ENCODE data around the gene PGLYRP4.
"Not testable (repeated sequence)": the region's sequence is repeated elsewhere in the genome, so short reads cannot be mapped to it uniquely, and the experiment has no call there.

The PGLYRP4 gene

GRCh38 chr1:153343040-153343681 lies 5.5 kb downstream of the PGLYRP4 start:
- ATAC-seq (no peak), DNase-seq (no peak)
- no peaks in the 10 kb centered on the region for H3K9me3 Mint-ChIP-seq
- no peak overlapping the region for H3K4me3 Mint-ChIP-seq
- peaks cover 15% of the 10 kb centered on the region for H3K27me3 Mint-ChIP-seq
- peak overlapping the region; percentile 17 for H3K27ac Mint-ChIP-seq
- peaks cover 35% of the 10 kb centered on the region for H3K4me1 Mint-ChIP-seq
- no peaks in the 10 kb centered on the region for H3K36me3 Mint-ChIP-seq (ENCODE audit: low read depth)

GRCh38 chr1:153342178-153342577 lies 6.5 kb downstream of the PGLYRP4 start:
- peaks cover 9% of the 10 kb centered on the region for H3K27me3 Mint-ChIP-seq
- no peak overlapping the region for H3K27ac Mint-ChIP-seq
- no peaks in the 10 kb centered on the region for H3K9me3 Mint-ChIP-seq
- ATAC-seq = no peak
- no peak for DNase-seq
- H3K4me1 Mint-ChIP-seq = peaks cover 35% of the 10 kb centered on the region
- no peak overlapping the region for H3K4me3 Mint-ChIP-seq
- H3K36me3 Mint-ChIP-seq (ENCODE audit: low read depth) = no peaks in the 10 kb centered on the region

DNA sequence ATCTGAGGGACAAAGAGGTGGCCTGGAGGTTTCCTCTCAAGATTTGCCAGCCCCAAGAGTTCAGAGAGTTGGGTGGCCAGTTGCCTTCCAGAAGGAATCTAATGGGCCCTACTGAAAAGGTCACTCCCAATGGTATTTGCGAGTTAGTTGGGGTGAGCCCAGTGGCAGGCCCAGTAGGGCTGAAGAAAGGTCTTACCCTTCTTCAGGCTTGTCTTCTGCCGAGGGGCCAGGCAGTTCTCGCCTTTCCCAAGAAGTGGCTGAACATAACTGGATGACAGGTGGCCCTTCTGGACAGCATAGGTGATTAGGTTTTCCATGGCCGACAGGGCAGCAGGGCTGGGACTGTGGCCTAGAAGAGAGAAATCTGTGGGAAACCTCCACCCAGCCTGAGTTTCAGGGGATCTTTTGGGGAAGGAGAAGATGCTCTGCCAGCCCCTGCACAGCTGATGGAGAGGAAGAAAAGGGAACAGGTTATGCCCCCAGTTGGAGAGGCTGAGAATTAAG lies 7.2 kb downstream of the PGLYRP4 start:
- no peak overlapping the region for H3K27ac Mint-ChIP-seq
- no peak for ATAC-seq
- no peak overlapping the region for H3K4me3 Mint-ChIP-seq
- peaks cover 9% of the 10 kb centered on the region for H3K27me3 Mint-ChIP-seq
- no peaks in the 10 kb centered on the region for H3K36me3 Mint-ChIP-seq (ENCODE audit: low read depth)
- H3K4me1 Mint-ChIP-seq = peaks cover 32% of the 10 kb centered on the region
- no peaks in the 10 kb centered on the region for H3K9me3 Mint-ChIP-seq
- DNase-seq = no peak

GRCh38 chr1:153340356-153340755 lies 8.3 kb downstream of the PGLYRP4 start:
- Mint-ChIP-seq H3K9me3 (no peaks in the 10 kb centered on the region), H3K4me3 (no peak overlapping the region), H3K4me1 (peaks cover 21% of the 10 kb centered on the region), H3K27ac (no peak overlapping the region), H3K36me3 (ENCODE audit: low read depth) (no peaks in the 10 kb centered on the region), H3K27me3 (peaks cover 9% of the 10 kb centered on the region)
- DNase-seq = no peak
- ATAC-seq = no peak

DNA sequence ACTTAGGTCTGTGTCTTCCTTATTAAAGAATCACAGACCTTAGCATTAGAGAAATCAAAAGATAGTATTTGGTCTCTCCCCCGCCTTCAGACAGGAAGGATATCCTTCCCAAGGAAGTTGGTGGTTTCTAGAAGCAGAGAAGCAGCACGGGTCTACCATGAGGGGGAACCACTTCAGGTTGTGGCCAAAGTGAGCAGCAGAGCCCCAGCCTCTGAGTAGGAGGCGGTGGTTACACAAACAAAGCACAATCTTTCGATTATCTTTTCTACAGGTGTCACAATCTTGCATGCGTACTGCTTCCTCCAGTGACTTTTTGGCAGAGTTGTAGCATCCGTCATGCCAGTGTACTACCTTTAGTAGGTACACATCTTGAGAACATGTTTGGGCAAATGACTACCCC lies 8.8 kb downstream of the PGLYRP4 start:
- no peak overlapping the region for H3K4me3 Mint-ChIP-seq
- H3K36me3 Mint-ChIP-seq (ENCODE audit: low read depth) = no peaks in the 10 kb centered on the region
- no peak for ATAC-seq
- peaks cover 16% of the 10 kb centered on the region for H3K4me1 Mint-ChIP-seq
- H3K9me3 Mint-ChIP-seq = no peaks in the 10 kb centered on the region
- no peak overlapping the region for H3K27ac Mint-ChIP-seq
- H3K27me3 Mint-ChIP-seq = peaks cover 9% of the 10 kb centered on the region
- no peak for DNase-seq

- Mint-ChIP-seq H3K4me3 (no peak overlapping the region), H3K36me3 (ENCODE audit: low read depth) (no peaks in the 10 kb centered on the region), H3K4me1 (peaks cover 10% of the 10 kb centered on the region), H3K27ac (no peak overlapping the region), H3K9me3 (no peaks in the 10 kb centered on the region), H3K27me3 (peaks cover 7% of the 10 kb centered on the region)
- no peak for ATAC-seq
- no peak for DNase-seq
Observed at GRCh38 chr1:153337980-153338853, 10.4 kb downstream of the PGLYRP4 start.

DNA sequence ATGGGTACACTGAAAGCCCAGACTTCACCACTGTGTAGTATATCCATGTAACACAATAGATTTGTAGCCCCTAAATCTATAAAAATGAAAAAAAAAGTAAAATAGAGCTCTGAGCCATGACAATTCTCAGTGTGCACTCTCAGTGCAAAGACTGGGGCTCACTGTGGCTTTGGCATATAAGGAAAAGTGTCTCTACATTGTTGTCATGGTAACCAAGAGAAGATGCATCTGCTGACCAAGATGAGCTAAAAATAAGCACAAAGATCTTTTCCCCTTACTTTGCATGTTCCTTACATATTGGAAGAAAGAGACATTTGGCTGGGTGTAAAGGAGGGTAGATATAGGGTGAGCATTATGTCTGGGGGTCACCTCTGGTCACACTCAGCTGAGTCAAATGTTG lies 12.0 kb downstream of the PGLYRP4 start:
- Mint-ChIP-seq H3K4me3 (no peak overlapping the region), H3K27ac (no peak overlapping the region), H3K36me3 (ENCODE audit: low read depth) (no peaks in the 10 kb centered on the region), H3K27me3 (peaks cover 2% of the 10 kb centered on the region), H3K4me1 (peaks cover 10% of the 10 kb centered on the region), H3K9me3 (peaks cover 6% of the 10 kb centered on the region)
- DNase-seq (no peak), ATAC-seq (no peak)

DNA sequence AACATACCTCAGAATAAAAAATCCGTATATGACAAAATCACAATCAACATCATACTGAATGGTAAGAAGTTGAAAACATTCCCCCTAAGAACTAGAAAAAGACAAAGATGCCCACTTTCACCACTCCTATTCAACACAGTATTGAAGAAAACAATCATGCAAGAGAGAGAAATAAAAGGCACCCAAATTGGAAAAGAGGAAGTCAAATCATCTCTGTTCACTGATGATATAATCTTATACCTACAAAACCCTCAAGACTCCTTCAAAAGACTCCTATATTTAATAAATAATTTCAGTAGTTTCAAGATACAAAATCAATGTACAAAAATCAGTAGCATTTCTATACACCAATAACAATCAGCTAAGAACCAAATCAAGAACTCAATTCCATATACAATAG lies 14.7 kb downstream of the PGLYRP4 start:
- no peak overlapping the region for H3K27ac Mint-ChIP-seq
- H3K9me3 Mint-ChIP-seq = peaks cover 23% of the 10 kb centered on the region
- no peaks in the 10 kb centered on the region for H3K4me1 Mint-ChIP-seq
- ATAC-seq (no peak), DNase-seq (no peak)
- no peak overlapping the region for H3K4me3 Mint-ChIP-seq
- H3K27me3 Mint-ChIP-seq = peaks cover 7% of the 10 kb centered on the region
- H3K36me3 Mint-ChIP-seq (ENCODE audit: low read depth) = no peaks in the 10 kb centered on the region

DNA sequence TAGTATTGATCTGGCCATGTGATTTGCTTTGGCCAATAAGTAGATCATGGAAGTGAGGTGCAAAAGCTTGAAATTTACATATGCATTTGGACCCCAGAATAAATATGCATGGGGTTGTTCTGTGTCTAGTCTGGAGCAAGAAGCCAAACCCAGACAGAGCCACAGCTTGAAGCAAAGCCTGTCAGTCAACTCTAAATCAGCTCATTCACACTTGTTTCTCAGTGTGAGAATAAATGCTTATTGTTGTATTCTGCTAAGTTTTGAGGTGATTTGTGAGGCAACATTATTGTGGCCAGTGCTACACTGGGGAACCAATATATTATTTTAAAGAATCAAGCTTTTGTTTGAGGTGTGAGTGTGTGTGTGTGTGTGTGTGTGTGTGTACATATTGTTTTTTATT lies 23.7 kb downstream of the PGLYRP4 start:
- H3K4me1 Mint-ChIP-seq = no peaks in the 10 kb centered on the region
- no peak for ATAC-seq
- peaks cover 42% of the 10 kb centered on the region for H3K9me3 Mint-ChIP-seq
- no peak overlapping the region for H3K27ac Mint-ChIP-seq
- DNase-seq = no peak
- peaks cover 6% of the 10 kb centered on the region for H3K27me3 Mint-ChIP-seq
- H3K36me3 Mint-ChIP-seq (ENCODE audit: low read depth) = no peaks in the 10 kb centered on the region
- H3K4me3 Mint-ChIP-seq = no peak overlapping the region

- ATAC-seq (no peak), DNase-seq (no peak)
- H3K4me1 Mint-ChIP-seq = no peaks in the 10 kb centered on the region
- peaks cover 14% of the 10 kb centered on the region for H3K27me3 Mint-ChIP-seq
- H3K36me3 Mint-ChIP-seq (ENCODE audit: low read depth) = no peaks in the 10 kb centered on the region
- peaks cover 23% of the 10 kb centered on the region for H3K9me3 Mint-ChIP-seq
- H3K27ac Mint-ChIP-seq = no peak overlapping the region
- no peak overlapping the region for H3K4me3 Mint-ChIP-seq
Observed at GRCh38 chr1:153322568-153322967, 26.1 kb downstream of the PGLYRP4 start.

GRCh38 chr1:153318145-153318544 lies 30.5 kb downstream of the PGLYRP4 start:
- not testable (repeated sequence) for DNase-seq, ATAC-seq, H3K27ac Mint-ChIP-seq

DNA sequence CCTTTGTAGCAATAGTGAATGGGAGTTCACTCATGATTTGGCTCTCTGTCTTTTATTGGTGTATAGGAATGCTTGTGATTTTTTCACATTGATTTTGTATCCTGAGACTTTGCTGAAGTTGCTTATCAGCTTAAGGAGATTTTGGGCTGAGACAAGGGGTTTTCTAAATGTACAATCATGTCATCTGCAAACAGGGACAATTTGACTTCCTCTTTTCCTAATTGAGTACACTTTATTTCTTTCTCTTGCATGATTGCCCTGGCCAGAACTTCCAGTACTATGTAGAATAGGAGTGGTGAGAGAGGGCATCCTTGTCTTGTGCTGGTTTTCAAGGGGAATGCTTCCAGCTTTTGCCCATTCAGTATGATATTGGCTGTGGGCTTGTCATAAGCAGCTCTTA lies 32.6 kb downstream of the PGLYRP4 start:
- H3K27me3 Mint-ChIP-seq = peaks cover 22% of the 10 kb centered on the region
- not testable (repeated sequence) for H3K4me1 Mint-ChIP-seq; DNase-seq; H3K4me3 Mint-ChIP-seq; H3K36me3 Mint-ChIP-seq (ENCODE audit: low read depth); H3K9me3 Mint-ChIP-seq; H3K27ac Mint-ChIP-seq; ATAC-seq

More at GRCh38 chr1:153318145-153318544, 30.5 kb downstream of the PGLYRP4 start:
- H3K36me3 Mint-ChIP-seq (ENCODE audit: low read depth); H3K4me1 Mint-ChIP-seq; H3K4me3 Mint-ChIP-seq: not testable (repeated sequence)
- Mint-ChIP-seq H3K27me3 (peaks cover 22% of the 10 kb centered on the region), H3K9me3 (peaks cover 13% of the 10 kb centered on the region)

GRCh38 chr1:153314388-153314787 lies 34.3 kb downstream of the PGLYRP4 start:
- not testable (repeated sequence) for DNase-seq; H3K4me3 Mint-ChIP-seq; H3K4me1 Mint-ChIP-seq; H3K9me3 Mint-ChIP-seq; ATAC-seq; H3K27ac Mint-ChIP-seq; H3K36me3 Mint-ChIP-seq (ENCODE audit: low read depth)
- peaks cover 15% of the 10 kb centered on the region for H3K27me3 Mint-ChIP-seq

GRCh38 chr1:153313288-153313687 lies 35.4 kb downstream of the PGLYRP4 start:
- Mint-ChIP-seq H3K9me3 (no peaks in the 10 kb centered on the region), H3K4me1 (no peaks in the 10 kb centered on the region), H3K36me3 (ENCODE audit: low read depth) (no peaks in the 10 kb centered on the region), H3K27ac (no peak overlapping the region), H3K4me3 (no peak overlapping the region), H3K27me3 (peaks cover 8% of the 10 kb centered on the region)
- no peak for DNase-seq
- no peak for ATAC-seq

GRCh38 chr1:153312570-153313186 lies 36.0 kb downstream of the PGLYRP4 start, which contains the start of gene PGLYRP3:
TSS of gene PGLYRP3 (minus strand) at chr1:153312952. CDS start at chr1:153310665, 2,287 bp downstream.
- Mint-ChIP-seq H3K4me3 (no peak within 1 kb of the TSS), H3K27me3 (peaks cover 8% of the 10 kb centered on the region), H3K27ac (no peak within 1 kb of the TSS), H3K4me1 (no peaks in the 10 kb centered on the region), H3K9me3 (no peaks in the 10 kb centered on the region), H3K36me3 (ENCODE audit: low read depth) (no peaks in the 10 kb centered on the region)
- DNase-seq (no peak), ATAC-seq (no peak)
